GM19035 (cell line): ENCODE measurements around the gene GPR27.

Experiments
- ATAC-seq: cut with Tn5 transposase; IDR thresholded peaks from one replicate; pipeline ENCODE4 v1.9.1; 2021; ENCODE audit not compliant: unreplicated experiment

The GPR27 gene

DNA sequence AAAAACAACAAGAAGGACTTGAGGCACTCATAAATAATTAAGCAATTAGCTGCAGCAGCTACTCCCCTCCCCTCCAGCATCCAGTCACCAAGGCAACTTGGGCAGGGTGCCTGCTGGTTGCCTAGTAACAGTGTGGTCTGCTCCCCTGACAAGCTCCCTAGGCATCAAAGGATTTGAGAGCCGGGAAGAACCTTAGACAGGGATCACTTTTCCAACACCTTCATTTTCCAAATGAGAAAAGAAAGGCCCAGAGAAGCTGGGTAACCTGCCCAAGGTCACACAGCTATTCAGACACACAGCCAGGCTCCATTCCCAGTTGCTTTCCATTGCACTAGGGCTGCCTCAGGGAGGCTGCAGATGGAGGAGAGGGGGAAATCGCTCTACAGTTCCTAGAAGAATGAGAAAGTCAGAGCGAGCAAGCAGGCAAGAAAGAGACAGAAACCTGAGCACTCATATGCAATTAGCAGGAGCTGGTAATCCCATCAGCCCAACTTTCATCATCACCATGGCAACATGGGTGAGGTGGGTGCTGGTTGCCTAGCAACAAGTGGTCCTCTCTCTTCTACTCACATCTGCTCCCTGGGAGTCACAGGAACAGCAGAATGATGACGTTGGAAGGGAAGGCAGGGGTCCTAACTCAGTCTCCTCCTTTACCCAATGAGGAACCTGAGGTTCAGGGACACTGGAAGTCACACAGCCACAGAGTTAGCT is 24.9 kb upstream of the GPR27 start:
- ATAC-seq = no peak

DNA sequence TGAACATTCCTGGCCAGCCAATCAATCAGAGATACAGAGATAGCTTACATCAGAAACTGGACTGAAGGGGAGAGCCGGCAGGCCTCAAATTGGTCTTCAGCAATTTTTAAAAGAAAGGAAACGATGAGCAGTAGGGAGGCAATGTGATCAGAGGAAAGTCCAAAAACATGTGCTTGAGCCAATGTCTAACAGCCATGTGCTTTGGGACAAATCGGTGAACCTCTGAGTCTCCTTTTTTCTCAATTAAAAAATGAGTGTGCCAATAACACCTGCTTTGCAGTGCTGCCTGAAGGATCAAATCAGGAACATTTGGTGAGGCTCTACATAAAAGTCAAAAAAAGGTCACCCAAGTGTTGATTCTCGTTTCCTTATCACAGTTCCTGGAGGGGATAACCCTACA is 21.0 kb upstream of the GPR27 start:
- no peak for ATAC-seq

DNA sequence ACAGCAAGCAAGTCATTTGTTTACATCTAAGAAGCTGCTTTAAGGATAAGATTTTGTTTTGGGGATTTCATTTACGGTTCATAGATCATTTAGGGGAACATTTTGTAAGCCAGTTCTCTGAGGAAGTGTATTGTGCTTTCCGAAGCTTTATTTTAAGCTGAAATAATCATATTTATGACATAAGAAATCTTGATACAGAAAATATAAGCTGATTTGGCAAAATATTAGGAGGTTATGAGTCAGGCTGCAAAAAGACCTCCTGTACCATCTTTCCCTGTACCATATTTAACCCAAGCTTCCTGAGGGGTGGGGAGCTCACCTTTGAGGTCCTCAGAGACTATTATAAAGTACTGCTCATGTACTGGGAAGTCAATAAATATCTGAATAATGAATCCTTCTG is 20.3 kb upstream of the GPR27 start:
- no peak for ATAC-seq

DNA sequence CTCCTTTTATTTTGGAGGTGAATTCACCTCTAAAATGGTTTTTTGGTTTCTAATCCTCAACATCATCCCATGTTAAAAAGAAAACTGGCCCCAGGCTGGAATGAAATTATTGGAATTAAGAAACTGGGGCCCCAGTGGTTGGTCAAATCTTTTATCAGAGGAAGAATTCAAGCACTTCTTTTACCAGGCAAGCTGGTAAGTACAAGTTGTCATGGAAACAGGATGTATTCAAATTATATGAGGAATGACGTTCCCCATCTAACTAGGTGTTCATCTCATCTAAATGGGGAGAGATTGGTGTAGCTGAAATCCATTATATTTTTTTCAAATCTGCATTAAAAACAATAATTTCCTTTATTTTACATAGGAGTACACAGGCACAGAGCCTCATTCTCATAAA is 18.8 kb upstream of the GPR27 start:
- ATAC-seq = no peak

DNA sequence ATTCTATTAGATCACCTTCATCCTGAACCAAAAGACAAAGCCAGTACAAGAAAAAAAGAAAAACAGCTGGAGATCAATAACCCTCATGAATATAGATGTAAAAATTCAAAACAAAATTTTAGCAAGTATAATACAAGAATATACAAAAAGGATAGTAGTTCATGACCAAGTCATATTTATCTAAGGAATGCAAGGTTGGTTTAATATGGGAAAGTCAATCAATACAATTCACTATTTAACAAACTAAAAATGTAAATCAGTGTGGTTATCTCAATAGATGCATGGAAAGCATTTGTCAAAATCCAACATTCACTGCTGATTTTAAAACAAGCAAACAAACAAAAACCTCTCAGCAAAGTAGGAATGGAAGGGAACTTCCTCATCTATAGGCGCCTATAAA is 11.0 kb upstream of the GPR27 start:
- no peak for ATAC-seq

DNA sequence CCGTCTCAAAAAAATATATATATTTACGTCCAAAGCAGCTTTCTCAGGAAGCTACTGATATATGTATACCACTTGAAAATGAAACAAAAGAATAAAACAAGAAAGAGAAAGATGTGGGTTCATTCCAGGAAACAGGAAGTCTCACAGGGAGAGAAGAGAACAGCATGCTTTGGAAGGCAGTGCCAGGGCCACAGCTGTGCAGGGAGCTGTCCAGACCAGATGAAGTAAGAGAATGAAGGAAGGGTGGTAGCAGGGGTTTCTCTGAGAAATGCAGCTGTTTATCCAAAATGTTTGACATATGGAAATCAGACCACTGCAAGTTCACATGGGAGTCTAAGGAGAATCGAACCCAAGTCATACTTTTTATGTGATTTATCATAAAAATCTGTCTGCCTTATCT is 8.9 kb upstream of the GPR27 start:
- no peak for ATAC-seq

DNA sequence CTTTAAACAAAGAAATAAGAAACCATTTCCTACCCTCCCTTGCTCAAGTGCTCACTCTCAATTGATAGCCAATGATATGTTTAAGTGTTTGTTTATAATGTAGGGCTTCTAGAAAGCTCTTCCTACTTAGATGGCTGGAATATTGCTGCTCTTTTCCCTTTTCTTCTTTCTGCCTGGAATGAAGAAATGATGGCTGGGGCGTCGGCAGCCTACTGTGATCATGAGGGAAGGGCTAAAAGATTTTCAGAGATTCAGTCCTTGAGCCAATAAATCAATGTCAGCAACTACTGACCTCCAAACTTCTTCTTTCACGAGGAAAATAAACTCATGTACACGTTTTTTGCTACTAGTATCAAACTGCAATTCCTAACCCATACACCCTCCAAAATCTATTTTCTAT is 2.1 kb upstream of the GPR27 start:
- ATAC-seq = no peak

DNA sequence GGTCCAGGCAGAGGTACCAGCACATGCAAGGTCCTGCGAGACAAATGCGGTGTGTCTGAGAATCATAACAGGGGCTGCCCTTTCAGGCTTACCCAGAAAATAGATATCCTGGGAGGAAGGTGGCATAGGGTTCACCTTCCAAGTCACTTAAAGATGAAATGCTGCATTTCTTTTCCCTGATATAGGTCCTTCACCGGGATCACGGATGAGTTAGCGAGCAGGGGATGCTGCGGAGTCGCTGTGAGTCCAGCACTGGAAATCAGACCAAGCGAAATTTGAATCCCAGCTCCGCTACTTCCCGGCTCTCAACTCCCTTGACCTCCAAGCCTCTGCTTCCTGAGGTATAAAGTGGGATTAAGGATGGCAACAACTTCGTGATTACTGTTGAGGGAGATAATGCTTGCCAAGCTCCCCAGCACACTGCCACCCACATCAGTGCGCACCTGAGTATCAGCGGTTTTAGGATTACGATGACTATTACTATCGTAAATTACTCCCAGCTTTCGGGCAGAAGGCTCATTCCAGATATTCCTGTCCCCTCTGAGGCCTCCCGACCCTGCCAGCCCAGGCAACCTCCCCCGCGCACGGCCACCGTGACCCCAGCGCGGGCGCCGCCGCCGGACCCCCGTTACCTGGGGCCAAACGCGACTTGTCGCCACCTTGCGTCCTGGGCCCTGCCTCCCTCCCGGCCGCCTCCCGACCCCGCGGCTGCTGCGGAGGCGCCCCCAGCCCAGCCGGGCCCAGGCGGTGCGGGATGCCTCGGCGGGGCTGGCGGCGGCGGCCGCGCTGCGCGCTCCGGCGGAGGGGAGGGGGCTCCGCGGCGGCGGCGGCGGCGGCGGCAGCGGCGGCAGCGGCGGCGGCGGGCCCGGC is 589 bp upstream of the GPR27 start:
- no peak for ATAC-seq

DNA sequence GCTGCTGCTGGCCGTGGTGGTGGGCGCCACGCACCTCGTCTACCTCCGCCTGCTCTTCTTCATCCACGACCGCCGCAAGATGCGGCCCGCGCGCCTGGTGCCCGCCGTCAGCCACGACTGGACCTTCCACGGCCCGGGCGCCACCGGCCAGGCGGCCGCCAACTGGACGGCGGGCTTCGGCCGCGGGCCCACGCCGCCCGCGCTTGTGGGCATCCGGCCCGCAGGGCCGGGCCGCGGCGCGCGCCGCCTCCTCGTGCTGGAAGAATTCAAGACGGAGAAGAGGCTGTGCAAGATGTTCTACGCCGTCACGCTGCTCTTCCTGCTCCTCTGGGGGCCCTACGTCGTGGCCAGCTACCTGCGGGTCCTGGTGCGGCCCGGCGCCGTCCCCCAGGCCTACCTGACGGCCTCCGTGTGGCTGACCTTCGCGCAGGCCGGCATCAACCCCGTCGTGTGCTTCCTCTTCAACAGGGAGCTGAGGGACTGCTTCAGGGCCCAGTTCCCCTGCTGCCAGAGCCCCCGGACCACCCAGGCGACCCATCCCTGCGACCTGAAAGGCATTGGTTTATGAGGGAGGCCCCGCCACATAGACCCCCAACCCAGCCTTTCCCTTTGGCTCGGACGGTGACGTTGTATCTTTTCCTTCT is 1.1 kb downstream of the GPR27 start:
- no peak for ATAC-seq

DNA sequence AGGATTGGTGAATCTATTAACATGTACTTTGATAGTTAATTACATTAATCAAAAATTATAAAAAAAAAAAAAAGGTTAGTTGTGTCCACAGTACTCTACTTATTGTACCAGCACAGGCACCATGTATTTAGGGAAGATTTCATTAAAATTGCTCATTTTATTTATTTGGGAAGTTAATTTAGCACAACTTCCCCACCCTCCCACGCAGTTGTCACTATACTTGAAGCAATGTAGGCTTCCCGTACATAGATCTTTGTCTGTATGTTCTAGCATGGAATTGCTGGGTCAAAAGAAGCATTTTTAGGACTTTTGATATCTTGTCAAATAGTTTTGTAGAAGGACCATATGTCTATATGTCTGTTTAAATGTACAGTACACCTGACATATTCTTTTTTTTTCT is 4.4 kb downstream of the GPR27 start:
- ATAC-seq = no peak

DNA sequence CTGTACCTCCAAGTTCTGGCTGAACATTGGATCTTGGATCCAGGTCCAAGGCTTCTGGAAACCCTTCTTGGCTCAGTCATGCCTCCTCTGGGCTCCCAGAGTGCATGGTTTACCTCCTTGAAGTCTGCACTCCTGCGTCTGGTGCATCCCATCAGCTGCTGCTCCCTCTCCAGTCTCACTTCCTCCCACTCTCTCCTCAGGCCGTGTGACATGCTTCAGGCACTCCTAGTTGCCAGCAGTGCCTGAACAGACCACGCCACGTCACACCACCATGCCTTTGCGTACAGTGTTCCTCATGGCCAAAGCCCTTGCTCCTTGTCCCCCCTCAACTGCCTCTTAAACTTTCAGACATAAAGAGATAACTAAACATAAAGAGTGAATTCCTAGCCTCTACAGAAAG is 5.7 kb downstream of the GPR27 start:
- ATAC-seq = no peak

DNA sequence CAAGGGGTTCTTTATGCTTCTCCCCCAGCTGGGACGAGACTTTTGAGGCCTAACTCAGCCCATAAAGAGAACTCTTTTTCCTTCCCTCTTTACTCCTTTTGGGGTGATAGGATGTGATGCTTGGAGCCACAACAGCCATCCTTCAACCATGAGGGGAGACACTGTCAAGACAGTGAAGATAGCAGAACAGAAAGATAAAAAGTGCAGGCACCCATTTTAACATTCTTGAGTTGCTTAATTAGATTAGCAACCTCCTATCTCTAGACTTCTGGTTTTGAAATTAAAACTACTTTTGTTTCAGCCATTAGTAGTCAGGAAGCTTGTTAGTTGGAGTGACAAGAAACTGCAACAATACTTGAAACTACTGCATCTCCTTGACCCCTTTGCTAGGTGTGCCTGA is 6.5 kb downstream of the GPR27 start:
- ATAC-seq = no peak

DNA sequence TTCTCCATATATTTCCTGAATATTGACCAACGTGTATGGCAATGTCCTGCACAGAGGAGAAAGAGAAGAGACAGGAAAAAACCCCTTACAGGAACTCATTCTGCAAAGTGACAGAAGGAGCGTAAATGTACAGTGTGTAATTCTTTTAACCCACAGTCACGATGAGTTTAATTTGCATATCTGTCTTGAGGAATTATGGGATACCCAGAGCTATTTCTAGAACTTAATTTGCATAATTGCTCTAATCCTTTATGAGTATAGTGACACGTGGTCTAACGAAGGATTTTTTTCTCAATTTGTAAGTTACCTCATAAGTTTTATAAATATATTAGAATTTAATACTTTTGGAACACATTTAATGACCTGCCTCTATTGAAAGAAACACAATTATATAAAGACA is 9.8 kb downstream of the GPR27 start:
- ATAC-seq = no peak

DNA sequence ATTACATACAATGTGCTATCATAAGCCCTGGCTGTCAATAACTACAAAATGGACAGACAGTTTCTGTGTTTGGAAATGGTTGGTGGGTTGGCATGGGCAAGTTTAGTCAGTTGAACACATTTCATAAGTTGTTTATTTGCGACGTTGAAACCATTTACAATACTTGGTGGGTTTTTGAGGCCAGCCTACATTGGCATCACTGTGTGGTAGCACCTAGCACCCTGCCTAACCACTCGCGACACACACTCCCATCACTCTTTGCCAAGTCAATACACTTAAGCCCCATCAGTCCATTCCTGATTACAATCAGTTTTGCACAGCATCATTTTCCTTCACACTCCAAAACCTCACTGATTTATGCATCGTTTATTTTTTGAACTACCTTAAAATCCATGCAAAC is 17.5 kb downstream of the GPR27 start:
- no peak for ATAC-seq

DNA sequence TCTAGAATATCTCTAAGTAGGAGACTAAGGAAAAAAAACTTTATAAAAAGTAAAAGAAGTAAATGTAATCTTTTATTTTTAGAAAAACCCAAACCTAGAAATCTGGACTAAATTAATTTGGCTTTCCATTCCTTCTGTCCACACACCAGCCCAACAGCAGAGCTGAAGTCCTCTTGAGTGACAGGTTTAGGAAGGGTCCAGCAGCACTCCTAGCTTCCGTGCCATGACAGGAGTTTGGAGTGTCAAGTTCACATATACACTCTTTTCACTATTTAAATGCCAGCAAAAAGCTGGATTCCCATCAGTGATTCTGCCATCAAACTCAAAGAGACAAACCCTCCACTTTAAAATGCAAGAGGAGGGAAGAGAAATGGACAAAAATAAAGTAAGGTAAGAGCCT is 18.2 kb downstream of the GPR27 start:
- no peak for ATAC-seq

DNA sequence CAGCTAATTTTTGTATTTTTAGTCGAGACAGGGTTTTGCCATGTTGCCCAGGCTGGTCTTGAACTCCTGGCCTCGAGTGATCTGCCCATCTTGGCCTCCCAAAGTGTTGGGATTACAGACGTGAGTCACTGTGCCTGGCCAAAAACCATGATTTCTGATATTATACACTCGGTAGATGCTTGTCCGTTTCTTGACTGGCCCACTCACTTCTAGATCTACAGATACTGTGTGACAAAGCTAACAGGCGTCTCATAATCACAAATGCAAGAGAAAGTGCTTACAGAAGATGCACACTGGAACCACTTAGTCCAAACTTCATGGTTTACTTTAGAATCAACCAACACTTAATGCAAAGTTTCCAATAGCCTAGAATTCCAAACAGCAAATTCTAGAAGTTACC is 22.9 kb downstream of the GPR27 start:
- ATAC-seq = no peak

DNA sequence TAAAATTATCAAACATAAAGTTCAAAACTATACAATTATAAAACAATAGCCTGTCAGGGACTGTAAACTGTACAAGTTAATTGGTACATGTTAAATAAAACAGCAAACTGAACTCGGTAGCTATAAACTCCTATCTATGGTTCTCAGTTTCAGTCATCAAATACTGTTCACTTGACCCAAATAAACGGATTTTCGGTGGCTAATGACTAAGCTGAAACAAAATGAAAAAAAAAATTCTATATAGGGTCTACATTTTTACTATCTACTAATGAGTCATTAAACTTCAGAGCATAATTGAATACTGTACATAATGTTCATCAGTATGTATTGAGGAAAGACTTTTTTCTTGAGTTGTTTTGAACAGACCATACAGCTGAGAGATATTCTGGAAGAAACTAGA is 24.7 kb downstream of the GPR27 start:
- ATAC-seq = no peak

DNA sequence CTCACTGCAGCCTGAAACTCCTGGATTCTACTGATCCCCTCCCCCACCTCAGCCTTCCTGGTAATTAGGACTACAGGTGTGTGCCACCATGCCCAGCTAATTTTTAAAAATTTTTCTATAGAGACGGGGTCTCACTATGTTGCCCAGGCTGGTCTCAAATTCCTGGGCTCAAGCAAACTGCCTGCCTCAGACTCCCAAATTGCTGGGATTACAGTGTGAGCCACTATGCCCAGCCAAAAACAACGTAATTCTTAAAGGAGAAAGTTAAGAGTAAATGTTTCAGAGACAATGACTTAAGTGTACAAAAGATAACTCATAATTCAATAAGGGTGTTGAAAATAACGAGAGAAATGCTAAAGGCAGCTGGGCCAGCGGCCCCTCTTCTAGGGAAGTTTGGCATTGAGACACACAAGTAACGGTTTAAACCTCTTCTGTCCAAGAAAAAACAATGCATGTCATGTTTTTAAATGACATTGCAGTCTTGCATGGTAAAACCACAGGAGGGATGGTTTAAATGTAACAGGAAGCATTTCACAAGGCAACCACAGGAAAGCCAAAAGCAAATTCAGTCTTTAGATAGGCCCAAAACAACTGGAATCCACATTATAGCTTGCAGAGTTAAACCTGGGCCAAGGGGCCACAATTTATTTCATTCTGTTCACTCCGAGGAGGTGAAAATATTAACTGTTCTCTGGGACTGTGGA is 26.2 kb downstream of the GPR27 start:
- ATAC-seq = no peak

DNA sequence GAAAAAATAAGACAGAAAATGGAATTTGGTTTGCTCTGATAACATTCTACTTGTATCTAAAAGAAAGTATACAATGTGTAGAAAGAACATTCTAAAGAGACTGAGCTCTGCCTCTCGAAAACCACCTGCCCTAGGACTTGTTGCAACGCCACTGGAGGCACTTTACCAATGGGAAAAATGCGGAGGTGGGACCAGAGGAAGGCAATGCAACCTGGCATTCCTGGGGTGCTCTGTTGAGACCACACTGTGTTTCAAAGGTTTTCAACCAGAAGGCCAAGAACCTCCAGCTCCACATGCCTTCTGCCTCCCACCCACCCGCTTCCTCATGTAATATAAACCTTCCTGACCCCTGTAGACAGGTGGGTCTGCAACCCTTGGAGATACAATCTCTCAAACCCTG is 26.8 kb downstream of the GPR27 start:
- no peak for ATAC-seq

DNA sequence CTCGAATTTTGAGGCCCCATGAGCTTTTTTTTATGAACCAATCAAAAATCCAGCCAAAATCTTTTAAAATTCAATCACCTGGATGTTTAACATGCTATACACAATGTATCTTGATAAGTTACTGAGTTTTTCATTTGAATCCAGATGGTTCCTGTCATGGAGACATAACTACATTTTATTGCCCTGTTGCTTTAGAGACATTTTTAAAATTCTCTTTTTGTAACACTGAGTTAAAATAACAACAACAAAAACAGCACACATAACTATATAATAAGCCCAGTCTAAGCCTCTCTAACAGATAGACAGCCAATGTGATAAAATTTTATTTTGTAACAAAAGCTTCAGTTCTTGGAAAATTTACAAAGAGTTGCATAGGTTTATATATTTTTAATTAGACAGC is 29.5 kb downstream of the GPR27 start:
- ATAC-seq = no peak

DNA sequence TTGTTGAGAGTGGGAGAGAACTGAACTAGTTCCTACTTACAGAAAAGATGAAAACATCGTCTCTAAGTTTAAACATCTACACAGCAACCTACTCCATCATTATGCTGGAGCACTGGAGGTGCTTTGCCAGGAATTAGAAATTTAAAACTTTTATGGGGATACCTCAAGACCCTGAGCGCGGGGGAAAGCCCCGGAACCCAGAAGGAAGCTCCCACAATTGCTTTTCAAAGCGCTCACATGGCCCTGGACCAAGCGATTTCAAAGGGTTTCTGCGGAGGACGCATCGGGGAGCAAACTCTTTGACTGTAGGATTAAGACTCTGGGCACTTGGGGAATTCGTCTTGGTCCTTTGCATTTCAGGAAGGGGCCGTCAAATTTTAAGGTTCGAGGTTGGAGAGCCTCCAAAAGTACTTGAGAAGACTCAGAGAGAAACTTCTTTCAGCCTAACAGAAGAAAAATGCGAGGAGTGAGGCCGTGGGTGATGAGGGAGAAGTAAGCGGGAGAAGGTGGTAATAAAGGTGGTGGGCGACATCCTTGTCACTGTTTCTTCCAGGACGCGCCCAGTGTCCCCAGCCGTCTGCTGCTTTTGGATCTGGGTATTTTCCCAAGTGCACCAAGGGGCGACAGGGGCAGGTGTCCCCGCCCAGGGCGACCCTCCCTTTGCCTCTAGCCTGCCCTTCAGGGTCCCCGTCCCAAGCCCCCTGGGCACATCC is 30.7 kb downstream of the GPR27 start:
- no peak for ATAC-seq
